ENCODE results near the gene AIPL1.

DNA sequence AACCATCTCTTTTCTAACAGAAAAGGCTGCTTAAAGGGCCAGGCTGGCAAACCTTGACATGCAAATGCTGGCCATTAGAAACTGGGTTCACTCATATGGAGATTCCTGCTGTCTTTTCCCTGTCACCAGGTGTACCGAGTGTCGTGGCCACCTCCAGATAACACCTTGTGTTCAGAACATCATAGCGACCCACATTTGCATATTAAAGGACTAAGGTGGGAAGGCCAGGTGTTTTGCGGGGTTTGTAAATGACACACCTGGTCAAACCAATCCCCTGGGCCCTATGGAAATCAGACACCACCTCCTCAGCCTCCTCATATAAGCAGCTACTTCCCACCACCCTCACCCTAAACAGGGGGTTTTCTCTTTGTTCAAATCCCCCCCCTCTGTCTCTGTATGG lies 2.5 kb upstream of the AIPL1 start:
- TF ChIP-seq, protein P1, sequence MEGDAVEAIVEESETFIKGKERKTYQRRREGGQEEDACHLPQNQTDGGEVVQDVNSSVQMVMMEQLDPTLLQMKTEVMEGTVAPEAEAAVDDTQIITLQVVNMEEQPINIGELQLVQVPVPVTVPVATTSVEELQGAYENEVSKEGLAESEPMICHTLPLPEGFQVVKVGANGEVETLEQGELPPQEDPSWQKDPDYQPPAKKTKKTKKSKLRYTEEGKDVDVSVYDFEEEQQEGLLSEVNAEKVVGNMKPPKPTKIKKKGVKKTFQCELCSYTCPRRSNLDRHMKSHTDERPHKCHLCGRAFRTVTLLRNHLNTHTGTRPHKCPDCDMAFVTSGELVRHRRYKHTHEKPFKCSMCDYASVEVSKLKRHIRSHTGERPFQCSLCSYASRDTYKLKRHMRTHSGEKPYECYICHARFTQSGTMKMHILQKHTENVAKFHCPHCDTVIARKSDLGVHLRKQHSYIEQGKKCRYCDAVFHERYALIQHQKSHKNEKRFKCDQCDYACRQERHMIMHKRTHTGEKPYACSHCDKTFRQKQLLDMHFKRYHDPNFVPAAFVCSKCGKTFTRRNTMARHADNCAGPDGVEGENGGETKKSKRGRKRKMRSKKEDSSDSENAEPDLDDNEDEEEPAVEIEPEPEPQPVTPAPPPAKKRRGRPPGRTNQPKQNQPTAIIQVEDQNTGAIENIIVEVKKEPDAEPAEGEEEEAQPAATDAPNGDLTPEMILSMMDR (IDR thresholded peaks at IDR 0.05; ENCODE audit: insufficient read depth, low read length, poor library complexity, severe bottlenecking), result no peak
- TF ChIP-seq EZH2phosphoT487 (conservative IDR thresholded peaks at IDR 0.05; ENCODE audit: low read length), result no peak
